Measurements from ENCODE around the gene RELT.
A peak's percentile ranks its signal among the peaks of the same experiment; 100 is the strongest.
"Not testable (repeated sequence)": the region's sequence is repeated elsewhere in the genome, so short reads cannot be mapped to it uniquely, and the experiment has no call there.

Gene RELT

DNA sequence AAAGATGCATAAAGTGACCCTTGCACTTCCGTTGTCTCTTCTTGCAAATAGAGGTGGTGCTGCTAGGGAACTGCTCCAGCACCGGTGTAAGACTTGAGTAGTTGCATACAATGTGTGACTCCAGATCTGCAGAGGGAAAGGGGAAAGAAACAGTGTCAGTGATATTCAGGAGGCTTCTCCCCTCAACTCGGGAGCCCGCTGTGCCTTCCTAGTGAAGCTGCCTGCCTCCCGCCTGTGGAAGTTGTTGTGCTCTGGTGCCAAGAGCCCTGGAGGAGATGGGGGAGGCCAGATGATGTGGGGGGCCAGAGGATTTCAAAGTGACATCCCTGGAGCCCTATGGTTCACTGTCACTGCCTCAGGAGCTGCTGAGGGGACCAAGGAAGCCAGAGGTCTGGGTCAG, 30.4 kb downstream of the RELT start:
- no peak for DNase-seq

DNA sequence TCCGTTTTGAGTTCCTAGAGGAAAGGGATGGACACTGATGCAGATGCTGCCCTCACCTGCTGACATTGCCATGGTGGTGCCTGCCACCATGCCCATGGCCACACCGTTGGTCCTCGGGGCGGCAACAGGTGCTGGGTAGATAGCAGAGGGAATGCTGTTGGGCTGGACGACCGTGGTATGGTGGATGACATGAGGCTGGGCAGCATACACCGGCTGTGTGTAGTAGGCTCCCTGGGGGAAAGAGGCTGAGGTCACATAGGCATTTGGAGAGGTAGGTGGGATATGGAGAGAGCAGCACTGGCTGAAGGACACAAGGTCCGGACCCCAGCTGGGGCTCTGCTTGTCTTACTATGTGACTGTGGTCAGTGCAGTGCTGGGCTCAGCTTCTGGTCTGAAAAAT, 33.2 kb downstream of the RELT start:
- DNase-seq = no peak

DNA sequence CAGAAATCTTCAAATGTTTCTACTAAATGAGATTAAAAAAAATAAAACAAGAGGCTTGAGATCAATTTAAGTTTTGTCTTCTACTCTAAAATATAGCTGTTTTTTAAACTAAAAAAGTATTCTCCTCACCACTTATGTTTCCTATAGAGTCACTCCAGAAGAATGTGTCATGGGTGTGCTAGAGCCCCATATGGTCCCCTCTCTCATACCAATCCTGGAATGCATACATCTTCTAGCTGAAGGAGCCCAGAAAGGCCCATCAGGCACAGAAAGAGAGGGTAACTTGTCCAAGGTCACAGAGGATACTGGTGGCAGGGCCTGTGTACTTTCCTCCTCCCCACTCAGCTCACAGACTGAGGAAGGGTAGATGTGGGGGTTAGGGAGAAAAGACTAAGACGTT, 34.4 kb downstream of the RELT start:
- no peak for DNase-seq

DNA sequence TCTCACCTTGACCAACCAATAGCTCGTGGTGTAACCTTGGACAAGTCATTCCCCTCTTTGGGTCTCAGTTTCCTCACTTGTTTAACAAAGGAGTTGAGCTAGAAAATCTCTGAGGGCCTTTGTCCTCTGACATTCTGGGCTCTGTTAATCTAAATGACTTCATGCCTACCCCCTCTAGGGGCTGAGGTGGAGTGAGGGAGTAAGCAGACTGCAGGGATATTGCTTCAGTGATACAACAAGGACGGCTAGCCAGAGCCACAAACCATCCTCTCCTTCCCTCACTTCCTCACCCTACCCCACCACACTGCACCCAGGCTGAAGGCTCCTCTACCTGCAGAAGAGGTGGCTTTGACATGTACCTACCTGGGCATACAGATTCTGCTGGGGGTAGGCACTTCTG, 34.8 kb downstream of the RELT start:
- no peak for DNase-seq

DNA sequence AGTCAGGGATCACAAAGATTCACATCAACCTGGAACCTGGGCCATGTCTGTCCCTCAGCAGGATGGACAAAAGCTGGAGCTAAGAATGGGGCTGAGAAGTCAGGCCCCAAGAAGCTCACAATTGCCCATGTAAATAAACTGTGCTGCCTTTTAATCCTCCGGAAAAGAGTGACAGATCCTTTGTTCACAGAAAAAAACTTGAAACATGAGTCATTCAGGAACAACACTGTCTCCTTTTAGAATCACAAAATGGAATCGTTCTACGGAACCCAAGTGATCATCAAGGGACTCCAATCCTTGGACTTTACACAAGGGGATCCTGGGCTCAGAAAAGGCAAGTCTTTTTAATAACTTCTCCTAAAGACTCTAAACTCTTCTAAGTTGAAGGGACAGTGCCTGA, 36.1 kb downstream of the RELT start:
- no peak for DNase-seq

DNA sequence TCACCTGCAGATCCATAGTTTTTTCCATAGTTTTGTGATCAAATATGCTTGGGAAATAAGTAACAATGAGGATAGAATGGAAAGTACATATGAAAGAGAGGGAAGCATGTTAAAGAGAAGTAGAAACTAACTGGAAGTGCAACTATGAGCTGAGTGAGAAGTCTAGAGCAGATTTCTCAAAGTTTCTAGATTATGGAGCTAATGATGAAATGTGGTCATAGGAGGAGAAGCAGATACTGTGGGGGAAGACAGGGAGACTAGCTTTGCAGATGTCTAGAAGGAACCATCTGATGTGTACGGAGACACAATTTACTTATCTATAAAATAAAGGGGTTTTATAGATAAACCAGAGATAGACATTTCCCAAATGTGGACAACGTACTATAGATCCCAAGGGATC, 37.1 kb downstream of the RELT start:
- DNase-seq = no peak

DNA sequence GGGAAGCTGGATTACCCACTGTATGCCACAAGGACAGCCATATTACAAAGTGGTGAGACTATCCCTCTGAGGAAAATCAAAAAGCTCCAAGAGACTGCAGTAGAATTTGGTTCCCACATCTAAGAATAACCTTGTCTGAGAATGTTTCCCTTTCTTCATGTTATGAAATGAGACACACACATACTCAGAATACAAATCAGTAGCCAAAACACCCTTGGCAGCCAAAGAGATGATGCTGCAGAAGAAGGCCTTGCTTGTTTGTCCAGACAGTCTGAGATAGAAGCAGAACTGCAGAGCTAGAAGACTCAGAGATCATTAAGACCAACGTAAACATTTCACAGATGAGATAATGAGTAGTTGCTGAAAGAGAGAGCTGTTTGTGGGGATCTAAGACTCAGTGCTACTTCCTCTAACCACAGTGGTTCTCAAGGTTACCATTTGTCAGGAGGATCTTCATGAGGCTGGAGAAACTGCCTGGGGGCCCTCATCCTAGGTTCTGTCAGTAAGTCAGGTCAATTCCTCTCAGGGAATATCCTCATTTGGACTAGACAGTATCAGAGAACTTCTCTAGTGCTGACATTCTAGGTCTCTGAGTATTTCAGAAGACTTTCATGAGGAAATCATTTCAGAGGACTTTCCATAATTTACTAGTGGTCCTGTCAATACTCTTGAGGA, 38.9 kb downstream of the RELT start:
- DNase-seq = peak; percentile 19

DNA sequence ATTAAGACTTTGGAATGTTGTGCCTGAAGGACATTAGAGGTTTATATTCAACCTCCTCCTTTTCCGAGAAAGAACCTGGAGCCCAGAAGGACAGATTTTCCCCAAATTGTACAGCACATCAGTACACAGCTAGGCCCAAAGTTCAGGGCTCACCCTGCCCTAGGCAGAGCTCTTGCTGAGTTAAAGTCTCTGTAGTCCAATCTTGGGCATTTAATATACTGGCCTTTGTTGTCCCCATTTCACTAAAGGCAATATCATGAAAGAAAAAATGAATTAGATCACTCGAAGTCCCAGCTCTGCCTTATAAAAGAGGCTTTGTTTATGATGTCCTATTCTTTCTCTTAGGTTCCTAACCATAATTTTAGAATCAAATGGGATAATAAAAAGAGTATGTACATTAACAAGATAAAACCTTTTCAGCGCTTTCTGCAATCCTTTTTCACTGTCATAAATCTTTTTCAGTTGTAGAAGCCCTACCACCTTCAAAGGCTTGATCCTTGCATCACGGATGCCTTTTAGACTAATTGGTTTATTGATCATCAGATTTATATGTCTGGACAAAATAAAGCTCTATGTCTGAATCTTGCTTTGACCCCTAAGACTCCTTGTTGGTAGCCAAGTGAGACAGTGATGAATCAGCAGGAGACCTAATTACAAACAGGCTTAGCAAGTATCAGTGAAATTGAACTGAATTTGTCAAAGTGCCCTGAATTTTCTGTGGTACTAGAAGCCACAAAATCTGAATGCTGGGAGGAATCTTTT, 39.8 kb downstream of the RELT start:
- no peak for DNase-seq

DNA sequence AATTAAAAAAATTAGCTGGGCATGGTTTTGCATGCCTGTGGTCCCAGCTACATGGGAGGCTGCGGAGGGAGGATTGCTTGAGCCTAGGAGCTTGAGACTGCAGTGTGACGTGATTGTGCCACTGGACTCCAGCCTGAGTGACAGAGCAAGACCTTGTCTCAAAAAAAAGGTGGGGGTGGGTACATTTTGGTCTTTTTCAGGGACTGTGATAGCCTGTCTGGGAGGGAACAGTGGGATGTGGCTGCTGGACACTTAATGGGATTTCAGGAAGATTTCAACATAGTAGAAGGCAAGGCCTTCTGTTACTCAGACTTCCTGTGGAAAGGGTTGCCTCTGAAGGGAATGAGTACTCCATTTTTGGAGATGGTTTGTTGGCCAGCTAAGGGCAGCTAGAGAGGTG, 40.6 kb downstream of the RELT start:
- DNase-seq = no peak

DNA sequence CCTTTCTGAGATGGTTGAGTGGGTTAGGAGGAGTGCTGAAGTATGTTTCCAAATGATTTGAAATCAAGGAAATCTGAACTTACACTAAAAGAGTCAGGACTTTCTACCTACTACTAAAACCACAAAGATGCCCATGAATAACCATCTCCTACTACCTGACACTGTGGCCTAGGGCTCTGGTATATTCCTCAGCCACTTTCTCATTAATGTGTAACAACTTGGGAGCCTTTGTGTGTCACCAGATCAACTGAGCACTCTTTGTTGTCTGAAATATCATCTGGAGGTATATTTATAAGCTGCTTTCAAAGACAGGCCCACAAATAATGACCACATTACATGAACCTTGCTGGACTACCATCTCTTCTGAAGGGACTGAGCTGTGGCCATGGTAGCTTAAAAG, 43.9 kb downstream of the RELT start:
- DNase-seq = no peak

DNA sequence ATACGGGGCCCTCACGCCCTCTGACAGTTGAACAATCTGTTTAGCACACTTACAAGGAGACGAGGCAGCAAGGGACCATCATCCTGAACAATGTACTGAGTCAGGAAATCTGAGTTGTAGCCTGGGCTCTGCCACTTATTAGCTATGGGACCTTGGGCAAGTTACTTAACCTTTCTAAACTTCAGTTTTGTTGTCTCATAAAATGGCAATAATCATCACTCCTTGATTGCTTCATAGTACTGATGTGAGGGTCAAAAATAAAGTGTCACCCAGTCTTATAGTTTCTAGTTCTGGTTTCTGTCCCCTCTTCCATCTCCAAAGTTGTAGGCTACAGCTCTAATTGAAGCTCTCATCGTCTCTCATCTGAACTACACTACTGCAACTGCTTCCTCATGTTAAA, 46.7 kb downstream of the RELT start:
- DNase-seq = no peak

DNA sequence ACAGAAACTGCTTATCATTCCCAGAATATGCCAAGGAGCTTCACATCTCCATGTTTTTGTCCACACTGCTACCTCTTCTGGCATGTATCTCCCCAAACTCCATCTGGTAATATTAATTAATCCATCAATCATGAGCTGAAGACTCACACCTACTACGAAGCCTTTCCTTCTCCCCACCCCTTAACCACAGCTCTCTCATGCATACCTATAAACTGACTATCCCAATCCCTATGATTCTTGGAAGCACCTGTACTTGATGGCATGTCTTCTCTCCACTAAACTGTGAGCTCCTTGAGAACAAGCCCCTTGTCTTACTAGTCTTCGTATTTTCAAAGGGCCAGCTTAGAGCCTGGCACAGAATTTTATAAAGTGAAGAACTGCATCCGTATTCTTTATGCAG, 47.3 kb downstream of the RELT start:
- DNase-seq = no peak

DNA sequence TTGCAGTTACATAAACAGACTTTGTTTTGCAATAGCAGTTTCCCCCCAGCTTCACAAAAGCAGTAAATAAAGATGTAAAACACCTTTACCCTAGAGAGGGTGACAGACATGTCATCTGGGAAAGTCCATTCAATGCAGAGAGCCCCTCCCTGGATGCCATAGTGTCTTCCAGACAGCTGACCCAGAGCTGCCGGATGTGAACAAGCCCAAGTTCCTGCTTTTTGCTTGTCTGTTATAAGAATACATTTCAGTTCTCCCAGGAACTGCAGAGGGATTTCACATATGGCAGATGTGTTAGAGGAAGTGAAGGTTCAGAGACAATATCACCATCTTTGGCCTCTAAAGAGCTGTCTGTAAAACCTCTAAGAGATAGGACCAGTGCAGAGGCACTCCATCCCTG, 48.9 kb downstream of the RELT start:
- no peak for DNase-seq

DNA sequence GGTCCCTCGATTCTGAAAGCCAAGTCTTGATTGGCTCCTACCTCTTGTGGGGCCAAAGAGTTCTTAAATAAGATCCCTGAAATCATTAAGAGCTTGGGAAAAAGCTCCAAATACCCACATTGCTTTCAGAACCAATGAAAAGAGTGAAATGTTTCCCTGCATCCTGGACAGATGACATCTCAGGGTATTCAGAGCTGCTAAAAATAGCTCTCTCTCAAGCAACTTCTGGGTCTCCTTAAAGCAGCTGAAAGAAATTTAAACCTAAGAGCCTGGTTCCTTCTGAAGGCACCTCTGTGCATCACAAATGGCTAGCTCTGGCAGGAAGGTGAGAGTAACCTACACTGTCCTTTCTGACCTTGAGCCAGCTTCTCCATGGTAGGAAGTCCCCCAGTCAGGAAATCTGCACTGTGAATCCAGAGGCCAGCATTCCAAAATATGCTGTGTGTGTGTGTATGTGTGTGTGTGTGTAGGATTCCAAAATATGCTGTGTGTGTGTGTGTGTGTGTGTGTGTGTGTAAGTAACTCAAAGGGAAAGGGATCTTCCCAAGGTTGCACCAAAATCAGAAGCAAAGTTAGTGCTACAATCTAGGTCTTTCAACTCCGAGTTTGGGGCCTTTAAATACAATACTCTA, 50.1 kb downstream of the RELT start:
- DNase-seq = no peak

DNA sequence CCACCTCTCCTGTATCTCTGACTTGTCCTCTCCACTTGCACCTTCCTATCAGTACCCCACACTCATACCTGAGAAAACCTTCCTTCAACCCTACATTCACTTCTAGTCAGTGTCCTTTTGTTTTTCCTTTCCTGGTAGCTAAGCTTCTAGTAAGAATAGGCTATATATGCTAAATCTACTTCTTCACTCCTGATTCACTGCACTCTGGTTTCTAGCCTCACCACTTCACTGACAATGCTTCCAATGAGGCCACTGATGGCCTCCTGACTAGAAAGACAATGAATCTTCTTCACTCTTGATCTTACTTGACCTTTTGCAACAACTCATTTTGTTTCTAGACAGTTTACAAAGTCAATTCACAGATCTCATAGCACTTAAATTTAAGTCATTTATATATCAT, 52.0 kb downstream of the RELT start:
- peak; percentile 15 for DNase-seq

DNA sequence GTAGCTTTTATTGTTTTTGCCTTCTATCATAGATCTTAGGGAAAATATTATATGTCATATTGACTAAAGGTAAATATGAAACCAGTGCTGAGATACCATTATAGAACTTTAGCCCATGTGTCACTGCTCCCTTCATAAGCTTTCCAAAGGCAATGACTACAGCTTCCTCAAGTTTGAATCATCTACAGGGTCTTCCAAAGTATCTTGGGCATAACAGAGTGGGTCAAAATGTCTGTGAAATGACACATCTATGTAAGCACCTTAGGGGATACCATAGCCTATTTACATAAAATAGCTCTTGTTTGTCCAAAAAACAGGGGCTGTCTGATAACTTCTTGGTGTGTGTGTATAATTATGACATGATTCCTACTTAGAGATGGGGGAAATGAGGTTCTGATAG, 52.5 kb downstream of the RELT start:
- no peak for DNase-seq

DNA sequence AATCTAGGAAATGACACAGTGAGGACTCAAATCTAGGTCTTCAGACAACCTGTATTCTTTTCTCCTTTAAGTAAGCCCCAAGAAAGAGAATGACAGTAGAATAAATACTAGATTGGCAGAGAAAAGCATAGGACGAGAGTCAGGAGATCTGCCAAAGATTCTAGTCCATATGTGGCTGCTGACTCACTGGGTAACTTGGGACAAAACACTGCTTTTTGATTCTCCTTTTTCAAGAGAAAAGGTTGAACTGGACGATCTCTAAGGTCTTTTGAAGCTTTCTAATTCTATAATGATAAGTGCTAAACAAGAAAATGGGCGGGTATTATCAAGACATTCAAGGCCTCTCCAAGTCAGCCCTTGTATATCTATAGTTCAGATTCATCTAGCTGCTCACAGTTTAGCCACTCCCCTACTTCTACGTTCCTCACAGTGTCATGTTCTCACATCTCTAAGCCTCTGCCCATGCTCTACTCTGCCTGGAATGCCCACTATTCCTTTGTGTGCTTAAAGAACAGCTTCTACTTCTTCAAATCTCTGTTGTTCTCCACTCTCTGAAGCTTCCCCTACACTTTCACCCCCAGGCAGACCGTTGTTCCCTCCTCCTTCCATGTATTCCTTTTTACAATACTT, 53.0 kb downstream of the RELT start:
- no peak for DNase-seq

DNA sequence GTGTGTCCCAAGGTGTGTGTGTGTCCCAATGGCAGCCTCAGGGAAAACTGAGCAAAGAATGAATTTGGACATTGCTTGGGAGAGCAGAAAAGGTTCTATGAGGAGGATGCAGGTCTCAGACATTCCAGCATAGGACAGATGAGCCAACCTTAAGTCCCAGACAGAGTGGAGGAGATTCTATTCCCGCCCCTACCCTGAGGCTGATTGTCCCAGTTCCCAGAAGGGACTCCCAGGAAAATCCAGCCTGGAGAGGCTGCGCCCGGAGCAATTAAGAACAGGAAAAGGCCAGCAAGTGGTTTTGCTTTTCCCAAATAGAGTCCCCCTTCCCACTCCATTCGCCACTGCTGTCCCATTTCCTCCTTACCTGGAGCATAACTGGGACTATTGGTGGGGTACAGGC, 54.1 kb downstream of the RELT start:
- no peak for DNase-seq

DNA sequence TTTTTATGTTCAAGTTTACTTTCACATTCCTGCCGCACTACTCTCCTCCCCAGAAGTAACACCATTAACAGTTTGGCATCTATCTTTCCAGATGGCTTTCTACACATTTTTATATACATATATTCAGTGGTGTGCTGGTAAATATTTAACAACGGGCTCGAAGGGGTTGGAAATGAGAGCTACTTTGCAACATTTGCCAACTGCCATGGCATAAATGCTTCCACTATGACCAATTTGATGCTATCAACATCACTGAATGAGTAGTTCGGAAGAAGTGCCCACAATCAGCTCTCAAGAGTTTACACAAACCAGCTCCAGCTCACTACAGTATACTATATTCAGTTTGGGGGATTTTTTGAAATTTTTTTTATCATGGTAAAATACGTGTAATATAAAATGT, 55.2 kb downstream of the RELT start:
- DNase-seq = peak; percentile 67

DNA sequence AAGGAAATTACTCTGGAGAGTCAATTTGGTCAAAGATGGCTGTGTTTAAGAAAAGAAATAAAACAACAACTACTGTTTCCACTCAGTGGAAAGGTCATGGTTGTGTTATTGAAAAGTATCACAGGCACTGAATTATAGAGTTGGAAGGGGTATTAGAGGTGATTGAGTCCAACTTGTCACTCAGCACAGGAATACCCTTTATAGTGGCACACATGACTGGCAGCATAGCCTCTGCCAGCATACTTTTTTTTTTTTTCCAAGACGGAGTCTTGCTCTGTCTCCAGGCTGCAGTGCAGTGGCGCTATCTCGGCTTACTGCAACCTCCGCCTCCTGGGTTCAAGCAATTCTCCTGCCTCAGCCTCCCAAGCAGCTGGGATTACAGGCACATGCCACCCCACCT, 60.7 kb downstream of the RELT start:
- not testable (repeated sequence) for DNase-seq

DNA sequence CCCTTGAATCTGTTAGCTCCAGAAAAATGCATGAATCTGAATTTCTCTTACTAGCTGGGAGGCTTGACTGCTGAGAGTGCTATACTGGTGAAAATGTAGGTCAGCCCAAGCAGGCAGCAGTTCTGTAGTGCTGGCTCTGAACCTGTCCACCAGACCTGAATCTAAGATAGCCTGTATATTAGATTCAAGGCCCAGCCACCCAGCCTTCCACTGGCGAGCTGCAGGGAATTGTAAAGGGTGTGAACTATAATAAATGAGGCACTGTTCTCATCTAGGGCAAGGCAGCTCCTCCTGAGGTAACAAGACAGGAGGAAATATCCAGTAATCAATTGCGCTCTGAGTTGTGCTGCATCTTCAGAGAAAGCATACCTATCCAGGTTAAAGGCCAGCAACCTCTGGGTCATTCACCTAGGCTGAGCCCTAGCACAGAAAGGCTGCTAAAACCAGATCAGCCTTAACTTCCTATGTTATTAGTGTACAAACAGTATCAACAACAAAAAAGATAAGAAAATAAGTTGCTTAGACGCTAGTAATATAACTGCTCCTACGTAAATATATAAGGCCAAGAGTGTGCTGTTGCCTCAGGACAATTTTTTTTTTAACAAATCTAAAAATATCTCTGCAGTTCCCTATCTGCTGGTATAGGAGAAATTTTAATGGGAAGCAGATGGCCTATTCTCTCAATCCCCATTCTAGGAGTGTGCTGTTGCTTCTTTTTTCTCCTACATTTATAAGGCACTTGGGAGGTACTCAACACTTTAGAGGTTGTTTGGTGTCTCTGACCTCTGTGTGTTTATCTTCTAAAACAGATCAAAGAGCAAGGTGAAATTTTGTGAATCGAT, 63.0 kb downstream of the RELT start:
- DNase-seq = no peak

DNA sequence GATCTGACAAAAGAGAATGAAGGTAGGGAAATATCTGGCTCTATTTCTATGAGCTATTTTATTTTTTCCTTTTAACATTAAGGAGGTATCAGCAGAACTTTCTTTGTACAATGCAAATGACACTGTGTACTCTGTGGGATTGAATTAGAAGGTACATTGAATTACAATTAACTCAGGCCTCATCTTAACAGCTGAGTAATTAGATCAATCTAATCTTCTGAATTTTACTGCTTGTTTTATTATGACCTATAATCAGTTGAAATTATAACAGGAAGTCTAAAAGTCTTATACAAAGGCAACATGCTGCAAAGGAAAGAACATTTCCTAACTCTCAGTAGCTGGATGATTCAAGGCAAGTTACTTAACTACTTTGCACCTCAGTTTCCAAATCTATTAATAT, 69.8 kb downstream of the RELT start:
- DNase-seq = no peak

DNA sequence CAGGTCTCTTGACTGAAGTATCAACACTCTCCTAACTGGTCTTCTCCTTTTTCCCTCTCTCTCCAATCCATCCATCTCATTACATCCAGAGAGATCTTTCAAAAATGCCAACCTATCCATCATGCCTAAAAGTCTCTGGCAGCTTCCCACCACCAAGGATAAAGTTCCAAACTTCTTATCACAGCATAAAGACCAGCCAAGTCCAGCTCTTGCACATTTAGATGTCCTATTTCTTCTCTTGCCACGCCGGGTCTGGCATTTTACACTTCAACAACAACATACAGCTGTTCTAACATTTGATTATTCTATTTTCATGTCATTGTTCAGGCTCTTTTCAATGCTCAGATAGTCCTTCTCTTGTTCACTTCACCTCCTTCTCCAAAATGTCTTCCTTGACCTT, 70.6 kb downstream of the RELT start:
- DNase-seq = no peak

Data from activated CD4-positive, alpha-beta T cell treated with anti-CD3 and anti-CD28 coated beads, Interleukin-10, Interleukin-2, amounts not matched to agents 100 ng/mL and 50 ng/mL, durations not matched to agents 16 hours and 8 hours (primary cell).